MM.1S (cell line): Measurements from ENCODE around the gene CKM.

ENCODE experiments used
- EZH2 ChIP-seq: fragments of 300-600 bp; sonication (generic); optimal IDR thresholded peaks from 2 replicates; pipeline ENCODE3; 2017; ENCODE audit warnings: low read depth, mild to moderate bottlenecking, antibody characterized with exemption, low read length, mixed read lengths
- EZH2phosphoT487 ChIP-seq: fragments of 300-600 bp; sonication (generic); IDR thresholded peaks from 2 replicates; pipeline ENCODE4 v1.6.1; 2018; ENCODE audit warnings: antibody characterized with exemption, low read length
- TF ChIP-seq, protein P1 (sequence below): fragments of 300-600 bp; sonication (generic); IDR thresholded peaks from 2 replicates; pipeline ENCODE4 v1.5.1; 2016; ENCODE audit warnings: antibody characterized with exemption, low read length, mixed read lengths

GRCh38 chr19:45348367-45349125 is 25.9 kb upstream of the CKM start:
- TF ChIP-seq, protein P1, sequence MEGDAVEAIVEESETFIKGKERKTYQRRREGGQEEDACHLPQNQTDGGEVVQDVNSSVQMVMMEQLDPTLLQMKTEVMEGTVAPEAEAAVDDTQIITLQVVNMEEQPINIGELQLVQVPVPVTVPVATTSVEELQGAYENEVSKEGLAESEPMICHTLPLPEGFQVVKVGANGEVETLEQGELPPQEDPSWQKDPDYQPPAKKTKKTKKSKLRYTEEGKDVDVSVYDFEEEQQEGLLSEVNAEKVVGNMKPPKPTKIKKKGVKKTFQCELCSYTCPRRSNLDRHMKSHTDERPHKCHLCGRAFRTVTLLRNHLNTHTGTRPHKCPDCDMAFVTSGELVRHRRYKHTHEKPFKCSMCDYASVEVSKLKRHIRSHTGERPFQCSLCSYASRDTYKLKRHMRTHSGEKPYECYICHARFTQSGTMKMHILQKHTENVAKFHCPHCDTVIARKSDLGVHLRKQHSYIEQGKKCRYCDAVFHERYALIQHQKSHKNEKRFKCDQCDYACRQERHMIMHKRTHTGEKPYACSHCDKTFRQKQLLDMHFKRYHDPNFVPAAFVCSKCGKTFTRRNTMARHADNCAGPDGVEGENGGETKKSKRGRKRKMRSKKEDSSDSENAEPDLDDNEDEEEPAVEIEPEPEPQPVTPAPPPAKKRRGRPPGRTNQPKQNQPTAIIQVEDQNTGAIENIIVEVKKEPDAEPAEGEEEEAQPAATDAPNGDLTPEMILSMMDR: no peak
- no peak for TF ChIP-seq EZH2phosphoT487
- no peak for TF ChIP-seq EZH2
